ENCODE measurements around the gene STK26. TPM values are rescaled to one million over a fixed set of nuclear protein-coding genes. Genes with fewer than 3 reads are reported as not detected.

STK26 gene
- total and polyA plus RNA-seq, 2 experiments from 2014 or later = 65.2 to 110 TPM

DNA sequence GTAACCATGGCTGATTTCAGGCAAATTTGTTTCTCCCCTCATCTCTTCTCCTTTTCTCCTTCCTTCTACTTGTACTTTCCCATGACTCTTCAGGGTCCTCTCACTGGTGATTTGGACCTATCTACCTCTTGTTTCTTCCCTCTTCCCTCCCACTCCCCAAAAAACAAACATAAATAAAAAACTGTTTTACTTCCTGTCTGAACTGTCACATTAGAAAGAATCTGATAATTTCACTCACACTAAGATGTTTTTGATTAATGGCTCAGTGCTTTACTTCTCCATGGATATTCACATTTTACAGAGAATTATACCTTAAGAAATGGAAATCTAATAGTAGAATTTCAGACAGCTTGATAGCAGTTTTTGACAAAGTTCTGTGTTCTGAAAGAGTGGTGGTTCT lies 7.2 kb downstream of the STK26 start:
- H3K4me1 Mint-ChIP-seq = peaks cover 63% of the 10 kb centered on the region

More for the DNA sequence above, 7.2 kb downstream of the STK26 start:
- H3K4me3 Mint-ChIP-seq = no peak overlapping the region
- H3K36me3 Mint-ChIP-seq (ENCODE audit: low read depth) = peaks cover 3% of the 10 kb centered on the region; the same call in 1 of the 3 replicates
- H3K27ac Mint-ChIP-seq = no peak overlapping the region
- H3K4me3 ChIP-seq = no peak overlapping the region
- H3K4me1 ChIP-seq (ENCODE audit: insufficient read depth) = peaks cover 33% of the 10 kb centered on the region
- ATAC-seq (no peak), DNase-seq (ENCODE audit: low spot score) (no peak)
- no peaks in the 10 kb centered on the region for H3K9me3 Mint-ChIP-seq
- TF ChIP-seq ZNF114 (CRISPR knock-in tag; IDR thresholded peaks at IDR 0.05) (no peak), EZH2 (IDR thresholded peaks at IDR 0.05; ENCODE audit: low read depth, unreplicated experiment) (no peak), JUNB (IDR thresholded peaks at IDR 0.05; ENCODE audit: unreplicated experiment) (no peak), ZNF331 (CRISPR knock-in tag; IDR thresholded peaks at IDR 0.05; ENCODE audit: low read depth) (no peak), NANOG (IDR thresholded peaks at IDR 0.05; ENCODE audit: borderline replicate concordance) (no peak), EZH2phosphoT487 (IDR thresholded peaks at IDR 0.05; ENCODE audit: unreplicated experiment) (no peak)
- TF ChIP-seq, protein P1, sequence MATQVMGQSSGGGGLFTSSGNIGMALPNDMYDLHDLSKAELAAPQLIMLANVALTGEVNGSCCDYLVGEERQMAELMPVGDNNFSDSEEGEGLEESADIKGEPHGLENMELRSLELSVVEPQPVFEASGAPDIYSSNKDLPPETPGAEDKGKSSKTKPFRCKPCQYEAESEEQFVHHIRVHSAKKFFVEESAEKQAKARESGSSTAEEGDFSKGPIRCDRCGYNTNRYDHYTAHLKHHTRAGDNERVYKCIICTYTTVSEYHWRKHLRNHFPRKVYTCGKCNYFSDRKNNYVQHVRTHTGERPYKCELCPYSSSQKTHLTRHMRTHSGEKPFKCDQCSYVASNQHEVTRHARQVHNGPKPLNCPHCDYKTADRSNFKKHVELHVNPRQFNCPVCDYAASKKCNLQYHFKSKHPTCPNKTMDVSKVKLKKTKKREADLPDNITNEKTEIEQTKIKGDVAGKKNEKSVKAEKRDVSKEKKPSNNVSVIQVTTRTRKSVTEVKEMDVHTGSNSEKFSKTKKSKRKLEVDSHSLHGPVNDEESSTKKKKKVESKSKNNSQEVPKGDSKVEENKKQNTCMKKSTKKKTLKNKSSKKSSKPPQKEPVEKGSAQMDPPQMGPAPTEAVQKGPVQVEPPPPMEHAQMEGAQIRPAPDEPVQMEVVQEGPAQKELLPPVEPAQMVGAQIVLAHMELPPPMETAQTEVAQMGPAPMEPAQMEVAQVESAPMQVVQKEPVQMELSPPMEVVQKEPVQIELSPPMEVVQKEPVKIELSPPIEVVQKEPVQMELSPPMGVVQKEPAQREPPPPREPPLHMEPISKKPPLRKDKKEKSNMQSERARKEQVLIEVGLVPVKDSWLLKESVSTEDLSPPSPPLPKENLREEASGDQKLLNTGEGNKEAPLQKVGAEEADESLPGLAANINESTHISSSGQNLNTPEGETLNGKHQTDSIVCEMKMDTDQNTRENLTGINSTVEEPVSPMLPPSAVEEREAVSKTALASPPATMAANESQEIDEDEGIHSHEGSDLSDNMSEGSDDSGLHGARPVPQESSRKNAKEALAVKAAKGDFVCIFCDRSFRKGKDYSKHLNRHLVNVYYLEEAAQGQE (IDR thresholded peaks at IDR 0.05; ENCODE audit: unreplicated experiment) = no peak
- TF ChIP-seq, protein P2, sequence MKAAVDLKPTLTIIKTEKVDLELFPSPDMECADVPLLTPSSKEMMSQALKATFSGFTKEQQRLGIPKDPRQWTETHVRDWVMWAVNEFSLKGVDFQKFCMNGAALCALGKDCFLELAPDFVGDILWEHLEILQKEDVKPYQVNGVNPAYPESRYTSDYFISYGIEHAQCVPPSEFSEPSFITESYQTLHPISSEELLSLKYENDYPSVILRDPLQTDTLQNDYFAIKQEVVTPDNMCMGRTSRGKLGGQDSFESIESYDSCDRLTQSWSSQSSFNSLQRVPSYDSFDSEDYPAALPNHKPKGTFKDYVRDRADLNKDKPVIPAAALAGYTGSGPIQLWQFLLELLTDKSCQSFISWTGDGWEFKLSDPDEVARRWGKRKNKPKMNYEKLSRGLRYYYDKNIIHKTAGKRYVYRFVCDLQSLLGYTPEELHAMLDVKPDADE (IDR thresholded peaks at IDR 0.05) = no peak
- TF ChIP-seq, protein P3, sequence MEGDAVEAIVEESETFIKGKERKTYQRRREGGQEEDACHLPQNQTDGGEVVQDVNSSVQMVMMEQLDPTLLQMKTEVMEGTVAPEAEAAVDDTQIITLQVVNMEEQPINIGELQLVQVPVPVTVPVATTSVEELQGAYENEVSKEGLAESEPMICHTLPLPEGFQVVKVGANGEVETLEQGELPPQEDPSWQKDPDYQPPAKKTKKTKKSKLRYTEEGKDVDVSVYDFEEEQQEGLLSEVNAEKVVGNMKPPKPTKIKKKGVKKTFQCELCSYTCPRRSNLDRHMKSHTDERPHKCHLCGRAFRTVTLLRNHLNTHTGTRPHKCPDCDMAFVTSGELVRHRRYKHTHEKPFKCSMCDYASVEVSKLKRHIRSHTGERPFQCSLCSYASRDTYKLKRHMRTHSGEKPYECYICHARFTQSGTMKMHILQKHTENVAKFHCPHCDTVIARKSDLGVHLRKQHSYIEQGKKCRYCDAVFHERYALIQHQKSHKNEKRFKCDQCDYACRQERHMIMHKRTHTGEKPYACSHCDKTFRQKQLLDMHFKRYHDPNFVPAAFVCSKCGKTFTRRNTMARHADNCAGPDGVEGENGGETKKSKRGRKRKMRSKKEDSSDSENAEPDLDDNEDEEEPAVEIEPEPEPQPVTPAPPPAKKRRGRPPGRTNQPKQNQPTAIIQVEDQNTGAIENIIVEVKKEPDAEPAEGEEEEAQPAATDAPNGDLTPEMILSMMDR (conservative IDR thresholded peaks at IDR 0.05; ENCODE audit: low read depth in 2 of 2) = no peak
- TF ChIP-seq, protein P4, sequence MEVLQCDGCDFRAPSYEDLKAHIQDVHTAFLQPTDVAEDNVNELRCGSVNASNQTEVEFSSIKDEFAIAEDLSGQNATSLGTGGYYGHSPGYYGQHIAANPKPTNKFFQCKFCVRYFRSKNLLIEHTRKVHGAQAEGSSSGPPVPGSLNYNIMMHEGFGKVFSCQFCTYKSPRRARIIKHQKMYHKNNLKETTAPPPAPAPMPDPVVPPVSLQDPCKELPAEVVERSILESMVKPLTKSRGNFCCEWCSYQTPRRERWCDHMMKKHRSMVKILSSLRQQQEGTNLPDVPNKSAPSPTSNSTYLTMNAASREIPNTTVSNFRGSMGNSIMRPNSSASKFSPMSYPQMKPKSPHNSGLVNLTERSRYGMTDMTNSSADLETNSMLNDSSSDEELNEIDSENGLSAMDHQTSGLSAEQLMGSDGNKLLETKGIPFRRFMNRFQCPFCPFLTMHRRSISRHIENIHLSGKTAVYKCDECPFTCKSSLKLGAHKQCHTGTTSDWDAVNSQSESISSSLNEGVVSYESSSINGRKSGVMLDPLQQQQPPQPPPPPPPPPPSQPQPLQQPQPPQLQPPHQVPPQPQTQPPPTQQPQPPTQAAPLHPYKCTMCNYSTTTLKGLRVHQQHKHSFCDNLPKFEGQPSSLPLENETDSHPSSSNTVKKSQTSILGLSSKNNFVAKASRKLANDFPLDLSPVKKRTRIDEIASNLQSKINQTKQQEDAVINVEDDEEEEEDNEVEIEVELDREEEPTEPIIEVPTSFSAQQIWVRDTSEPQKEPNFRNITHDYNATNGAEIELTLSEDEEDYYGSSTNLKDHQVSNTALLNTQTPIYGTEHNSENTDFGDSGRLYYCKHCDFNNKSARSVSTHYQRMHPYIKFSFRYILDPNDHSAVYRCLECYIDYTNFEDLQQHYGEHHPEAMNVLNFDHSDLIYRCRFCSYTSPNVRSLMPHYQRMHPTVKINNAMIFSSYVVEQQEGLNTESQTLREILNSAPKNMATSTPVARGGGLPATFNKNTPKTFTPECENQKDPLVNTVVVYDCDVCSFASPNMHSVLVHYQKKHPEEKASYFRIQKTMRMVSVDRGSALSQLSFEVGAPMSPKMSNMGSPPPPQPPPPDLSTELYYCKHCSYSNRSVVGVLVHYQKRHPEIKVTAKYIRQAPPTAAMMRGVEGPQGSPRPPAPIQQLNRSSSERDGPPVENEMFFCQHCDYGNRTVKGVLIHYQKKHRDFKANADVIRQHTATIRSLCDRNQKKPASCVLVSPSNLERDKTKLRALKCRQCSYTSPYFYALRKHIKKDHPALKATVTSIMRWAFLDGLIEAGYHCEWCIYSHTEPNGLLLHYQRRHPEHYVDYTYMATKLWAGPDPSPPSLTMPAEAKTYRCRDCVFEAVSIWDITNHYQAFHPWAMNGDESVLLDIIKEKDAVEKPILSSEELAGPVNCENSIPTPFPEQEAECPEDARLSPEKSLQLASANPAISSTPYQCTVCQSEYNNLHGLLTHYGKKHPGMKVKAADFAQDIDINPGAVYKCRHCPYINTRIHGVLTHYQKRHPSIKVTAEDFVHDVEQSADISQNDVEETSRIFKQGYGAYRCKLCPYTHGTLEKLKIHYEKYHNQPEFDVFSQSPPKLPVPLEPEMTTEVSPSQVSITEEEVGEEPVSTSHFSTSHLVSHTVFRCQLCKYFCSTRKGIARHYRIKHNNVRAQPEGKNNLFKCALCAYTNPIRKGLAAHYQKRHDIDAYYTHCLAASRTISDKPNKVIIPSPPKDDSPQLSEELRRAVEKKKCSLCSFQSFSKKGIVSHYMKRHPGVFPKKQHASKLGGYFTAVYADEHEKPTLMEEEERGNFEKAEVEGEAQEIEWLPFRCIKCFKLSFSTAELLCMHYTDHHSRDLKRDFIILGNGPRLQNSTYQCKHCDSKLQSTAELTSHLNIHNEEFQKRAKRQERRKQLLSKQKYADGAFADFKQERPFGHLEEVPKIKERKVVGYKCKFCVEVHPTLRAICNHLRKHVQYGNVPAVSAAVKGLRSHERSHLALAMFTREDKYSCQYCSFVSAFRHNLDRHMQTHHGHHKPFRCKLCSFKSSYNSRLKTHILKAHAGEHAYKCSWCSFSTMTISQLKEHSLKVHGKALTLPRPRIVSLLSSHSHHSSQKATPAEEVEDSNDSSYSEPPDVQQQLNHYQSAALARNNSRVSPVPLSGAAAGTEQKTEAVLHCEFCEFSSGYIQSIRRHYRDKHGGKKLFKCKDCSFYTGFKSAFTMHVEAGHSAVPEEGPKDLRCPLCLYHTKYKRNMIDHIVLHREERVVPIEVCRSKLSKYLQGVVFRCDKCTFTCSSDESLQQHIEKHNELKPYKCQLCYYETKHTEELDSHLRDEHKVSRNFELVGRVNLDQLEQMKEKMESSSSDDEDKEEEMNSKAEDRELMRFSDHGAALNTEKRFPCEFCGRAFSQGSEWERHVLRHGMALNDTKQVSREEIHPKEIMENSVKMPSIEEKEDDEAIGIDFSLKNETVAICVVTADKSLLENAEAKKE (CRISPR knock-in tag; IDR thresholded peaks at IDR 0.05) = no peak
- no peak overlapping the region for H3K27ac ChIP-seq (ENCODE audit: low read depth)
- peaks cover 8% of the 10 kb centered on the region; the same call in 1 of the 2 replicates for H4K20me1 ChIP-seq (replicated peaks; ENCODE audit: insufficient read depth)
- no peak overlapping the region for H2AFZ ChIP-seq
- peaks cover 98% of the 10 kb centered on the region for H3K79me2 ChIP-seq (replicated peaks; ENCODE audit: insufficient read depth)
- H3K4me2 ChIP-seq = no peak overlapping the region
- no peaks in the 10 kb centered on the region for H3K36me3 ChIP-seq (ENCODE audit: insufficient read depth)
- H3K9me2 ChIP-seq (ENCODE audit: insufficient read depth) = no peaks in the 10 kb centered on the region
- H3K27me3 ChIP-seq (ENCODE audit: insufficient read depth) = no peaks in the 10 kb centered on the region
- no peaks in the 10 kb centered on the region for H3F3A ChIP-seq (replicated peaks; ENCODE audit: low read depth)
- no peaks in the 10 kb centered on the region for H3K27me3 Mint-ChIP-seq (ENCODE audit: insufficient read depth, low read depth, poor library complexity)

Measured in GM23338 (cell line).